A549 (cell line): ENCODE measurements around the gene SCARB2. TPM values are rescaled to one million over a fixed set of nuclear protein-coding genes. Genes with fewer than 3 reads are reported as not detected.

Experiments used
- ATAC-seq, 2 experiments: fragments of 200-7000 bp in 1 of 2; fragments of >200 bp in 1 of 2; cut with Nextera tagmentation in 1 of 2; cut with Tn5 transposase in 1 of 2; 3 replicates each; pipeline versions ENCODE4 v1.8.0 to v1.9.1; 2018 to 2020; ENCODE audit warnings: mild to moderate bottlenecking in 1 of 2, moderate library complexity in 1 of 2
- CTCF ChIA-PET: fragments of 300-600 bp; sonication (Branson Sonifier 250); formaldehyde crosslinking; extraction: SDS; loops from one replicate; lab custom pipeline; 2021; ENCODE audit warnings: antibody characterized with exemption, inconsistent platforms; lab: Yijun Ruan, JAX
- POLR2A ChIA-PET: fragments of 350-600 bp; formaldehyde crosslinking; extraction: SDS; loops from one replicate; lab custom pipeline; 2021; ENCODE audit warnings: antibody characterized with exemption, inconsistent platforms; lab: Yijun Ruan, JAX
- DNase-seq, 2 experiments: peaks; one replicate each; pipeline versions ENCODE4 v3.0.0 to v3.0.0-alpha.2; 2011 to 2016; ENCODE audit warnings: low read depth in 1 of 2, low spot score in 1 of 2
- FAIRE-seq: peaks from 2 replicates; lab custom pipeline; 2011; peaks lifted over from hg19 to GRCh38; lab: Jason Lieb, UNC
- H3K27ac ChIP-seq, 2 experiments: fragments of >200 bp; sonication (Bioruptor Twin); formaldehyde crosslinking; 3 replicates each; pipeline ENCODE4 v1.5.1; 2016 to 2017
- H3K4me1 ChIP-seq: fragments of >200 bp; sonication (Bioruptor Twin); formaldehyde crosslinking; 3 replicates; pipeline ENCODE4 v1.6.1; 2016
- H3K4me2 ChIP-seq: fragments of >200 bp; sonication (Bioruptor Twin); formaldehyde crosslinking; 3 replicates; pipeline ENCODE4 v1.6.1; 2016
- H3K4me3 ChIP-seq: fragments of >200 bp; sonication (Bioruptor Twin); formaldehyde crosslinking; 3 replicates; pipeline ENCODE4 v1.5.1; 2016
- H3K9me3 ChIP-seq: fragments of >200 bp; sonication (Bioruptor Twin); formaldehyde crosslinking; 3 replicates; pipeline ENCODE4 v1.6.1; 2016
- ATOH8 ChIP-seq: fragments of 250-450 bp; sonication (Bioruptor Pico); IDR thresholded peaks from 2 replicates; pipeline ENCODE4 v1.5.0; 2020; ENCODE audit warnings: low read depth, mild to moderate bottlenecking, moderate library complexity
- BHLHE40 ChIP-seq: IDR thresholded peaks from 2 replicates; pipeline ENCODE4 v1.6.1; 2012; ENCODE audit warnings: low read depth, low read length, inconsistent platforms
- CHD2 ChIP-seq: fragments of 150-350 bp; IDR thresholded peaks from 2 replicates; pipeline ENCODE4 v1.6.1; 2014; ENCODE audit warnings: low read length; ENCODE audit not compliant: partially characterized antibody
- CHD4 ChIP-seq: fragments of 200-600 bp; sonication (generic); IDR thresholded peaks from 2 replicates; pipeline ENCODE4 v1.6.1; 2016; ENCODE audit warnings: antibody characterized with exemption, mild to moderate bottlenecking, borderline replicate concordance
- EHF ChIP-seq: fragments of 250-450 bp; sonication (Bioruptor Pico); IDR thresholded peaks from 2 replicates; pipeline ENCODE4 v1.5.0; 2020; ENCODE audit warnings: mild to moderate bottlenecking
- FOSL2 ChIP-seq, 2 experiments: fragments of 450-650 bp in 1 of 2; fragments of >200 bp in 1 of 2; sonication (Bioruptor Twin) in 1 of 2; formaldehyde crosslinking; IDR thresholded peaks; 2 replicates each; pipeline versions ENCODE4 v1.5.0 to v1.6.1; 2016 to 2020; ENCODE audit warnings: mild to moderate bottlenecking in 1 of 2, moderate library complexity in 1 of 2
- FOXS1 ChIP-seq: fragments of 250-450 bp; sonication (Bioruptor Pico); IDR thresholded peaks from 2 replicates; pipeline ENCODE4 v1.5.0; 2020; ENCODE audit warnings: mild to moderate bottlenecking, moderate library complexity
- HDAC2 ChIP-seq: fragments of 200-600 bp; sonication (generic); IDR thresholded peaks from 2 replicates; pipeline ENCODE4 v1.6.1; 2016
- HEYL ChIP-seq: fragments of 250-450 bp; sonication (Bioruptor Pico); IDR thresholded peaks from 2 replicates; pipeline ENCODE4 v1.8.0; 2021; ENCODE audit warnings: mild to moderate bottlenecking, moderate library complexity
- JUN ChIP-seq, 2 experiments: fragments of >200 bp; sonication (Bioruptor Twin); formaldehyde crosslinking; IDR thresholded peaks; 2 replicates in 1 of 2; 3 replicates in 1 of 2; pipeline ENCODE4 v1.6.1; 2016 to 2017
- KDM1A ChIP-seq: fragments of 200-600 bp; sonication (generic); IDR thresholded peaks from 2 replicates; pipeline ENCODE4 v1.6.1; 2016; ENCODE audit warnings: low read depth, mild to moderate bottlenecking
- MYC ChIP-seq: IDR thresholded peaks from 2 replicates; pipeline ENCODE4 v1.6.1; 2012; ENCODE audit warnings: mild to moderate bottlenecking, inconsistent platforms, low read length, improper control_type of control experiment, borderline replicate concordance
- NR3C1 ChIP-seq: fragments of >200 bp; sonication (Bioruptor Twin); formaldehyde crosslinking; IDR thresholded peaks from 3 replicates; pipeline ENCODE4 v1.6.1; 2017
- PHF8 ChIP-seq: fragments of 200-600 bp; sonication (generic); IDR thresholded peaks from 2 replicates; pipeline ENCODE4 v1.6.1; 2016; ENCODE audit warnings: low read depth, mild to moderate bottlenecking, antibody characterized with exemption, moderate library complexity, borderline replicate concordance
- RAD21 ChIP-seq, 2 experiments: fragments of >200 bp in 1 of 2; sonication (Bioruptor Twin) in 1 of 2; formaldehyde crosslinking in 1 of 2; IDR thresholded peaks in 1 of 2; conservative IDR thresholded peaks in 1 of 2; 2 replicates in 1 of 2; 3 replicates in 1 of 2; pipeline ENCODE4 v1.6.1; 2012 to 2018; ENCODE audit warnings: inconsistent platforms in 1 of 2
- RARB ChIP-seq: fragments of 250-450 bp; sonication (Bioruptor Pico); IDR thresholded peaks from 2 replicates; pipeline ENCODE4 v1.8.0; 2021; ENCODE audit warnings: mild to moderate bottlenecking, moderate library complexity
- RFX5 ChIP-seq: fragments of 450-650 bp; IDR thresholded peaks from 2 replicates; pipeline ENCODE4 v1.7.1; 2014; ENCODE audit warnings: antibody characterized with exemption, mild to moderate bottlenecking, moderate library complexity
- RNF2 ChIP-seq: fragments of 200-600 bp; sonication (generic); IDR thresholded peaks from 2 replicates; pipeline ENCODE4 v1.6.1; 2016; ENCODE audit warnings: low read depth, mild to moderate bottlenecking, antibody characterized with exemption, moderate library complexity, borderline replicate concordance
- SMC3 ChIP-seq: fragments of >200 bp; sonication (Bioruptor Twin); formaldehyde crosslinking; IDR thresholded peaks from 3 replicates; pipeline ENCODE4 v1.6.1; 2018; ENCODE audit warnings: inconsistent platforms
- ZSCAN20 ChIP-seq: fragments of 250-450 bp; sonication (Bioruptor Pico); IDR thresholded peaks from 2 replicates; pipeline ENCODE4 v1.8.0; 2022; ENCODE audit warnings: mild to moderate bottlenecking, moderate library complexity
- WGBS: methylation state at CpG from one replicate; pipeline ENCODE4 v1.1.6; 2017; ENCODE audit errors: missing lambda C conversion rate; 5-methylcytosine and 5-hydroxymethylcytosine counted together
- polyA plus RNA-seq, 4 experiments: library from polyadenylated mRNA; depleted of rRNA in 3 of 4; stranded (reverse); fragments of >200 nt; fragmentation: RNase III in 1 of 4; extraction: RNeasy Plus Mini Kit Qiagen cat#74134 plus additional on column Dnase treatment in 1 of 4; gene quantifications; 2 replicates in 3 of 4; 3 replicates in 1 of 4; pipeline ENCODE4 v1.2.3, GENCODE V29; 2011 to 2017
- TF ChIP-seq, protein P1 (sequence below): fragments of 200-600 bp; sonication (generic); IDR thresholded peaks from 2 replicates; pipeline ENCODE4 v1.6.1; 2016; ENCODE audit warnings: antibody characterized with exemption, mild to moderate bottlenecking, moderate library complexity
- TF ChIP-seq, protein P2 (sequence below): IDR thresholded peaks from 2 replicates; pipeline ENCODE4 v1.6.1; 2012

Gene SCARB2
- polyA plus RNA-seq, 2 of the 4 experiments (the other 2 are of a cell fraction), result 47.2 to 65.4 TPM

DNA sequence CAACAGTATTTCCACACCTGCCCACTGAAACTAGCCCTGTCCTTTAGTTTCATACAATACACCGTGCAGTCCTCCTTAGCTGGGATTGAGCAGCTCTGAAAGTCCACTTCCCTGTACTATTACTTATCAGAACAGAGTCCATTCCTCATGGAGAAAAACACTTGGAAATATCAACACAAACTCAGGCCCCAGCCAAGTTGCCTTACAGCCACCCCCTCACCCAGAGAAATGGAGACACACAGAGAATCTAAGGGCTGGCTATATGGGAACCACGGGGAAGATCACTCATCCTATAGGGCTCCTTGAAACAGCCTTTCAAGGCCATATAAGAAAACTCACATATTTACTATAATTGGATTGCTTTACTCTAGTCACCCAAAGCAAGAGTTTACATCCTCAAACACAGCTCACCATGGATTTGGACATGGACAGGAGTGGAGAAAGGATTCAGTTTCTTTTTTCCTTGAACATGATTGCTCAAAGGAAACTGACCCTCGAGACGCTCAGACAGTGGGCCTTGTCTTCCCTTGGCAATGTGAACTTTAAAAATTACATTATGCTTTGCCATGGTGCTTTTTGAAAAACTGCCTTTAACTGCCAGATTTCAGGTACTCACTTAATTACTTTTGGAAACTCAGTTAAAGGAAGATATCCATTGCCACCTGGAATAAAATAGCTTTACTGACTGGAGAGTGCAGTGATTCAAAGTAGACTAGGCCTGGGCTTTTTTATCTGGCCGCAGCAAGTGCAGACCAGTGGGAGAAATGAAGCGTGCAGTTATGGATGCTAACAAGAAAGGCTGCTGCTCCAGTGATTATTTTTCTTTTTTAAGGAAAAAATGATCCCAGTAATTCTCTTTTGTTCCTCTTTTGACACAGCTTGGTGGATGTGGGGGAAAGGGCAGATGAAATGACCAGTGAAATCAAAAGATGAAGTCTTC lies 1.6 kb downstream of the SCARB2 start:
- POLR2A ChIA-PET, result interaction anchor here (0.5 to 1.8 kb wide), 3 partner anchors 19 to 95 kb away, joined by 3 to 5 read pairs (median 3); no protein-coding TSS in a partner anchor
- DNase-seq (no peak), FAIRE-seq (no peak), ATAC-seq (no peak)
- H3K9me3 ChIP-seq, result no peaks in the 10 kb centered on the region
- TF ChIP-seq CHD2, result no peak
- TF ChIP-seq, protein P1, sequence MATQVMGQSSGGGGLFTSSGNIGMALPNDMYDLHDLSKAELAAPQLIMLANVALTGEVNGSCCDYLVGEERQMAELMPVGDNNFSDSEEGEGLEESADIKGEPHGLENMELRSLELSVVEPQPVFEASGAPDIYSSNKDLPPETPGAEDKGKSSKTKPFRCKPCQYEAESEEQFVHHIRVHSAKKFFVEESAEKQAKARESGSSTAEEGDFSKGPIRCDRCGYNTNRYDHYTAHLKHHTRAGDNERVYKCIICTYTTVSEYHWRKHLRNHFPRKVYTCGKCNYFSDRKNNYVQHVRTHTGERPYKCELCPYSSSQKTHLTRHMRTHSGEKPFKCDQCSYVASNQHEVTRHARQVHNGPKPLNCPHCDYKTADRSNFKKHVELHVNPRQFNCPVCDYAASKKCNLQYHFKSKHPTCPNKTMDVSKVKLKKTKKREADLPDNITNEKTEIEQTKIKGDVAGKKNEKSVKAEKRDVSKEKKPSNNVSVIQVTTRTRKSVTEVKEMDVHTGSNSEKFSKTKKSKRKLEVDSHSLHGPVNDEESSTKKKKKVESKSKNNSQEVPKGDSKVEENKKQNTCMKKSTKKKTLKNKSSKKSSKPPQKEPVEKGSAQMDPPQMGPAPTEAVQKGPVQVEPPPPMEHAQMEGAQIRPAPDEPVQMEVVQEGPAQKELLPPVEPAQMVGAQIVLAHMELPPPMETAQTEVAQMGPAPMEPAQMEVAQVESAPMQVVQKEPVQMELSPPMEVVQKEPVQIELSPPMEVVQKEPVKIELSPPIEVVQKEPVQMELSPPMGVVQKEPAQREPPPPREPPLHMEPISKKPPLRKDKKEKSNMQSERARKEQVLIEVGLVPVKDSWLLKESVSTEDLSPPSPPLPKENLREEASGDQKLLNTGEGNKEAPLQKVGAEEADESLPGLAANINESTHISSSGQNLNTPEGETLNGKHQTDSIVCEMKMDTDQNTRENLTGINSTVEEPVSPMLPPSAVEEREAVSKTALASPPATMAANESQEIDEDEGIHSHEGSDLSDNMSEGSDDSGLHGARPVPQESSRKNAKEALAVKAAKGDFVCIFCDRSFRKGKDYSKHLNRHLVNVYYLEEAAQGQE, result no peak
- TF ChIP-seq RFX5, result no peak
- TF ChIP-seq RAD21 (conservative IDR thresholded peaks at IDR 0.05 in 1 of 2, IDR thresholded peaks at IDR 0.05 in 1 of 2), result no peak
- WGBS, result 77% methylated on average over 6 of the region's 6 CpGs
- H3K4me2 ChIP-seq, result peak overlapping the region; percentile 98
- H3K4me3 ChIP-seq, result peak overlapping the region; percentile 78
- H3K27ac ChIP-seq, result peak overlapping the region; percentile 98 to 99; a peak in 5 of 6 replicates
- CTCF ChIA-PET, result interaction anchor here (1.3 to 2.9 kb wide), 2 partner anchors 13 to 32 kb away, joined by 4 to 18 read pairs; no protein-coding TSS in a partner anchor
- H3K4me1 ChIP-seq, result peaks cover 41% of the 10 kb centered on the region

GRCh38 chr4:76210452-76210851 lies 3.2 kb downstream of the SCARB2 start:
- Histone ChIP-seq H3K4me2 (no peak overlapping the region), H3K27ac (no peak overlapping the region), H3K4me1 (peaks cover 43% of the 10 kb centered on the region), H3K4me3 (no peak overlapping the region), H3K9me3 (no peaks in the 10 kb centered on the region)
- no peak for DNase-seq
- CTCF ChIA-PET, result interaction anchor here (1.3 to 2.9 kb wide), 3 partner anchors 10 to 31 kb away, joined by 3 to 18 read pairs (median 8); no protein-coding TSS in a partner anchor
- no peak for ATAC-seq
- FAIRE-seq, result no peak
- POLR2A ChIA-PET, result no interaction called here
- 88% methylated on average over 4 of the region's 4 CpGs for WGBS
- no peak for TF ChIP-seq ATOH8 (CRISPR knock-in tag)
- no peak for TF ChIP-seq CHD4
- TF ChIP-seq PHF8, result no peak
- no peak for TF ChIP-seq FOXS1 (CRISPR knock-in tag)
- no peak for TF ChIP-seq JUN (IDR thresholded peaks at IDR 0.05)
- no peak for TF ChIP-seq MYC
- TF ChIP-seq RNF2, result no peak
- no peak for TF ChIP-seq NR3C1
- TF ChIP-seq, protein P2, sequence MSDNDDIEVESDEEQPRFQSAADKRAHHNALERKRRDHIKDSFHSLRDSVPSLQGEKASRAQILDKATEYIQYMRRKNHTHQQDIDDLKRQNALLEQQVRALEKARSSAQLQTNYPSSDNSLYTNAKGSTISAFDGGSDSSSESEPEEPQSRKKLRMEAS, result no peak
- no peak for TF ChIP-seq ZSCAN20
- TF ChIP-seq RARB (CRISPR knock-in tag), result no peak
- no peak for TF ChIP-seq CHD2
- no peak for TF ChIP-seq KDM1A
- no peak for TF ChIP-seq SMC3
- no peak for TF ChIP-seq BHLHE40
- no peak for TF ChIP-seq HEYL (CRISPR knock-in tag)
- TF ChIP-seq HDAC2, result no peak
- no peak for TF ChIP-seq FOSL2 (IDR thresholded peaks at IDR 0.05)
- TF ChIP-seq FOSL2 (CRISPR knock-in tag; IDR thresholded peaks at IDR 0.05), result no peak
- TF ChIP-seq EHF (CRISPR knock-in tag), result no peak
